SU-DHL-6 (cell line): ENCODE data around the gene RPTOR.

Source experiments
- EZH2phosphoT487 ChIP-seq: fragments of 200-600 bp; sonication (generic), shearing (Covaris generic); conservative IDR thresholded peaks from 2 replicates; pipeline ENCODE4 v1.6.1; 2018; ENCODE audit warnings: mild to moderate bottlenecking, antibody characterized with exemption, low read length, moderate library complexity, mixed read lengths
- TF ChIP-seq, protein P1 (sequence below): fragments of 200-600 bp; sonication (generic); IDR thresholded peaks from one replicate; pipeline ENCODE4 v1.5.1; 2017; ENCODE audit warnings: antibody characterized with exemption, mild to moderate bottlenecking, low read length, moderate library complexity; ENCODE audit not compliant: insufficient read depth, poor library complexity, severe bottlenecking

DNA sequence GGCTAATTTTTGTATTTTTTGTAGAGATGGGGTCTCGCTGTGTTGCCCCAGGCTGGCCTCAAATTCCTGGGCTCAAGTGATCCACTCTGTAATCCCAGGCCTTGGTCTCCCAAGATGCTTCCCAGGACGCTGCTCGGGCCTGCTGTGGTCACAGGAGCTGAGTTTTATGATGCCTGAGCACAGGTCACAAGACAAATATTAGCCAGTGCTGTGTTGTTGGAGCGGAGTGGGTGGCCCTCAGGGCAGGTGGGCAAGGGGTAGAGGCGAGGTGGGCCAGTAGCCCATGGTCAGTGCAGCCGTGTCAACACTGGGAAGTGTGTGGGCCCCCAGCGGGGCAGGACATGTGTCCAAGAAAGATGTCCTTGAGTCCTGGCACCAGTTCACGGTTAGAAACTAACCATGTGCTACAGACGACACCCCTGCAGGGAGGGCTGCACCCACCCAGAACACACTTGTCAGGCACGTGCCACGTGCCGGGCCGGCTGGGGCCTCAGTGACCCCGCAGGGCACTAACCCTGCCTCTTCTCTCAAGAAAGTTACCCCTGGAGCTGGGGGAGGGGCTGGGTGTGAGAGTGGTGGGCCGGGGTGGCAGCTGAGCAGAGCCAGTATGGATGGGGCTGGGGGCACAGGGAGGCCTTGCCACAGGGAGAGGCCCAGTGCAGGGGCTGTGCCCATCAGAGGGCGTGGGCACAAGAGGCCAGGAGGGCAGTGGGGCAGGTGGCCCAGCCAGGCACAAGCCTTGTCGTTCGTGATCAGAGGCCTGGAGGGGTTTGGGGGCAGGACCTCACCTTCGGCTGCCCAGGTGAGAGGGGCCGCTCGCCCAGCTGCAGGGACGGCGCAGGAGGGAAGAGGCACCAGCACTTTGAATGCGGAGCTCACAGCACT lies 343.9 kb downstream of the RPTOR start:
- TF ChIP-seq, protein P1, sequence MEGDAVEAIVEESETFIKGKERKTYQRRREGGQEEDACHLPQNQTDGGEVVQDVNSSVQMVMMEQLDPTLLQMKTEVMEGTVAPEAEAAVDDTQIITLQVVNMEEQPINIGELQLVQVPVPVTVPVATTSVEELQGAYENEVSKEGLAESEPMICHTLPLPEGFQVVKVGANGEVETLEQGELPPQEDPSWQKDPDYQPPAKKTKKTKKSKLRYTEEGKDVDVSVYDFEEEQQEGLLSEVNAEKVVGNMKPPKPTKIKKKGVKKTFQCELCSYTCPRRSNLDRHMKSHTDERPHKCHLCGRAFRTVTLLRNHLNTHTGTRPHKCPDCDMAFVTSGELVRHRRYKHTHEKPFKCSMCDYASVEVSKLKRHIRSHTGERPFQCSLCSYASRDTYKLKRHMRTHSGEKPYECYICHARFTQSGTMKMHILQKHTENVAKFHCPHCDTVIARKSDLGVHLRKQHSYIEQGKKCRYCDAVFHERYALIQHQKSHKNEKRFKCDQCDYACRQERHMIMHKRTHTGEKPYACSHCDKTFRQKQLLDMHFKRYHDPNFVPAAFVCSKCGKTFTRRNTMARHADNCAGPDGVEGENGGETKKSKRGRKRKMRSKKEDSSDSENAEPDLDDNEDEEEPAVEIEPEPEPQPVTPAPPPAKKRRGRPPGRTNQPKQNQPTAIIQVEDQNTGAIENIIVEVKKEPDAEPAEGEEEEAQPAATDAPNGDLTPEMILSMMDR = no peak
- no peak for TF ChIP-seq EZH2phosphoT487
